NCI-H345 treated with DMSO at 0.1 percent for 48 hours (cell line): ENCODE data around the gene MED12L.

Experiments used
- DNase-seq: peaks from one replicate; lab custom pipeline; 2025; ENCODE audit not compliant: unreplicated experiment; lab: John Stamatoyannopoulos, UW

The MED12L gene

DNA sequence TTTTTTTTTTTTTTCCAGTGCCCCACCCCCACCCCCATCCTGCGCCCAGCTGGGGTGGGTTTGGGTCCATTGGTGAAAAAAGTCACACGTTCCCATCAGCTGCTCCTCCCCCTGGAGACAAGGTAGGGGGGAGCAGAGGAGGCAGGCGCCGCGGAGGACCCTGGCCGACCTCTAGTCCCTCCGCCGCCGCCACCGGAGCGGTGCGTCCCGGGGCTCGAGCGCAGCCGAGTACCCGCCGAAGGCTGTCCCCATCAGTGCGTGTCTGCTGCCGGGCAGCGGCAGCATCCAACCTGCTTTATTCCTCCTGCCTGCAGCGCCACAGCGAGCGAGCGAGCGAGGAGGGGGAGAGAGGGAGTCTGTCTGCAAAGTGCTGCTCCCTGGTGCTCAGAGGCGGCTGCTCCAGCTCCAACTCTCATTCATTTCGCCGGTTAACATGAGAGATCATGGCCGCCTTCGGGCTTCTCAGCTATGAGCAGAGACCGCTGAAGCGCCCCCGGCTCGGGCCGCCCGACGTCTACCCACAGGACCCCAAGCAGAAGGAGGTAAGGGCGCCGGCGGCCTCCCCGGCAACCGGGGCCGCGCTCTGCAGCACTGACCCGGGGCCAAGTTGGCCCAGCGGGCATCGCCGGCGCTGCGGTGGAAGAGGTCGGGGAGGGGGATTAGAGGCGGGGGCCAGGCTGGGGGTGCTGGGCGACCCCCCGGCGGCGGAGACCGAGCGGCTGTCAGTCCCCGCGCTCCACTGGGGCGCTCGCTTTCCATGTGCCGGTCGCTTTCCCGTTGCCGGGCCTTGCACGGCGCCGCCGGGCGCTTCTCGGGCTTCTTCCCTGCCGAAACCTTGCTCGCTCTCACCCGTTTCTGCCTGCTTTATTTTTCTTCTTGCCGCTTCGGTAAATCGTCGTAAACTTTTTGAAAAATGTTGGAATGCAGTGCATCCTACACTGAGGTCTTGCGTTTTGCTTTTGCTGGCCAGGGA is 1.3 kb downstream of the MED12L start:
- DNase-seq = peak; percentile 50

DNA sequence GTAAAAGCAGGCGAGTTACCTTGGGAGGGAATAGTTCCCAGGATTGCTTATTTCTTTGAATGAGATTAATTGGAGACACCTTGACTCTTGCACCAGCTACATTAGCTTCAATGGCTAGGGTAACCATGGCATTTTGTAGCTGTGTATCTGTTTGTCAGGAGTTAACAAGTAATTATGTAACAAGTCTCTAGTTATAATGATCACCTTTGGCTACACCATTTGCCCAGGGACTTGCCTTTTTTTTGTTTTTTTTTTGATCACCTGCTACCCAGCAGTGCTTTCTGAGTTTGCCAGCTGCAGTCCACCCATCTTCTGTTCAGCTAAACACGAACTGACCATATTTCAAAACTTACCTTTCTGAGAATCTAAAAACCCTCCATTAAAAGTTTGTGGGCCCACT is 2.2 kb downstream of the MED12L start:
- DNase-seq = no peak

DNA sequence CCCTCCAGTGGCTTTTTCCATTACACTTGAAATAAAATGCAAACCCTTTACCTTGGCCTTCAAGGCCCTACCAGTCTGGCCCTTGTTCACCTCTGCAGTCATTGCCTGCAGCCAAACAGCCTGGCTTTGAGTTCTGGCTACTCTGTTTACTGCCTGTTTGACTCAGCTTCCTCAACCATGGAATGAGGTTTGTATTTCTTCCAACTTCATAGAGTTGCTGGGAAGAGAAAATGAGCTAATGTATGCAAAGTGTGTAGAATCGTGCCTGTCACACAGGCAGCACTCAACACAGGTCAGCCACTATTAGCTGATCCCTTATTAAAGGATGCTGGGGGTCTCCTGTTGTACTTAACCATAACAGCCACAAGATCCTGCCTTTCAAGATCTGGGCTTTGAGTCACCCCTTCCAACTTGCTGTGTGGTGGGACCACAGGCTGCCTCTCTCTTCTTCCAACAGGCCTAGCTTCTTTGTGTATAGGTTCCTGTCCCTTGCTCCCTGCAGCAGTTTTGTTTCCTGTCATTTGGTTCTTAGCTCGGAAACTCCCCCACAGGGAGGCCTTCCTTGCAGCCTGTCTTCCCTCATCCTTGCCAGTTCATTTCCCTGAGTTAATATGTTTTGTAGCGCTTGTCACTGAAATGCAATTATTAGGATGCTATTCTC is 6.4 kb downstream of the MED12L start:
- no peak for DNase-seq

DNA sequence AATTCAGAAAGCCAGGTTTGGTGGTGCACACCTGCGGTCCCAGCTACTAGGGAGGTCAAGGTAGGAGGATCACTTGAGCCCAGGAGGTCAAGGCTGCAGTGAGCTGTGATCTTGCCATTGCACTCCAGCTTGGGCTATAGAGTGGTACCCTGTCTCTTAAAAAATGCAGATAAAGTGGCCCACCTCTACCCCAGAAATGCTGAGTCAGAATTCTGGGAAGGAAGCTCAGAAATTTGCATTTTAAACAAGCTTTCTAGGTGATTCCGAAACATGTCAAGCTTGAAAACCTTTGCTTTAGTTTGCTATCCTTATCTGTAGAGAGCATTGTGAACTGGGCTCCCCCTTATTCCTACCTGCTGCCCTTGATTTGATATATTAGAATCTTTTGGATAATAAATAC is 7.7 kb downstream of the MED12L start:
- no peak for DNase-seq

DNA sequence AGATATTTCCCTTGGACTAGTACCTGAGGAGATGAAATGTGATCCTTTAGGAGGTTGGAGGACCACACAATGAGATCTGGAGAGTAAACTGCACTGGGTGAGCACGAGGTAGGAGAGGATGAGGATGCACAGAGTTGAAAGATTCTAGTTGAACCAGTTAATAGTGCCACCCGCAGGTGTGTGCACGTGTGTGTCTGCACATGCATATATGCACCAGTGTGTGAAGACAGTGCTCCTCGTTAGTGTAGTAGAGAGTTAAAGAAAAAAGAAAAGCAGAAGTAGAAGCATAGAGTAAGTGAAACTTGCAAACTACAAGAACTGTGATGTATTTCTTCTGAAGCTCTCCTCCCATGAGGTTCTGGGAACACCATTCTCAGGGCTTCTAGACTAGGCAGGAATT is 8.4 kb downstream of the MED12L start:
- no peak for DNase-seq

DNA sequence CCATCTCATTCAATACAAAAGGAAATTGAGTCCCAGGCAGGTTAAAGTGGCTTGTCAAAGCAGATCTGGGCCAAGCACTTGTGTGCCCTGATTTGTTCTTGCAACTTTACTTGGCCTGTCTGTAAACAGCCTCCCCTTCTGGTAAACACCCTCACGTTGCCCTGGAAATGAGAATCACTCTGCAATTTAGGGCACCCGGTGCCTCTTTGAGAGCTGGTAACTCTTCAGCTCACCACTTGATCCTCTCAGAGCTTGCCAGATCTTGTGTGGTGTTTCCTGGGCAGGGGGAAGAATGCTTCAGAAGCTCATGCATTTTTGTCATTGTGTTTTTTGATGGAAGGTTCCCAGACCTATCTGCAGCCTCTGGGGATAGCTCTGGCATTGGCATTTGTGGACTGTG is 11.3 kb downstream of the MED12L start:
- no peak for DNase-seq

DNA sequence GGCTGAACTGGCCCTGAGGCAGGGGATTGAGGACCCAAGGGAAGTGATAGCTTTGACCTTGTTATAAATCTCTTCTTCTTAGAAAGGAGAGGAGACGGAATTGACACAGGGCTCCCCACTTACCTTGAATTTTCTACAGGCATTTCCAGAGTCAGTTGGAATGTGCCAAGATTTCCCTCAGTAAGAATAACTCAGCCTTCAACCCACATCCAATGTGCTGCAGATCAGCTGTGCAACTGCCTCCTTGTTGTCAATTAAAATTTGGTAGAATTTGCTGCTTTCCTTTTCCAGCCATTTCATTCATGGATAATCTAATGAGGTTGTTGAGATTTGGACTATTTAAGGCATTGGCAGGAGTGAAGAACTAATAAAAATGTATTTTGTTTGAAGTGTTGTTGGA is 14.6 kb downstream of the MED12L start:
- no peak for DNase-seq

DNA sequence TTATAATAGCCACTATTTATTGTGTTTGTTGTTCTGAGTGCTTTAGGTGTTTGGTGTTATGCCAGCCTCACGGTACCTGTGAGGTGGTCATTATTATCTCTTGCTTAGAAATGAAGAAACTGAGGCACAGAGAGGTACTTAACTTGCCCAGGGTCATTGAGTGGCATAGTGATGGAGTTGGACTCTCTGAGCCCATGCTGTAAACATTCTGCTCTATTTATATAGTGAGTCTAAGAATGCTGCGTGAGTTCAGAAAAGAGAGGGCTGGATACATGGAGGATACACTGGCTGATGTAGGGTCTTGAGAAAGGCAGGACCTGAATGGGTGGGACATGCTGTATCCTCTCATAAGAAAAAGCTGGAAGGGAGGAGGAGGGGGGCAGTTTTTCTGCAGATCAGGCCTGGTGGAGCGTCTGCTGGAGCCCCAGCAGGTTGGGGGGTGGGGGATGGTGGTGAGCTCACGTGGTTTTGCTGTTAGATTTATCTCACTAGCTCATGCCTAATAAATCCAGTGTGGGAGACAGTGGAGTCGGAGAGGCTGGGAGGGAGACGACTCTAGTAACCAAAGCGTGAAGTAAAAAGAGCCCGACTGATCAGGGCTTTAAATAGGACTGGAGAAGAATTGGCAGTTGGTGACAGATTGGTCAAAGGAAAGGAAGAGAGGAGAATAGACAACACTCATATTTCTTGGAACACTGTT is 16.0 kb downstream of the MED12L start:
- DNase-seq = no peak

DNA sequence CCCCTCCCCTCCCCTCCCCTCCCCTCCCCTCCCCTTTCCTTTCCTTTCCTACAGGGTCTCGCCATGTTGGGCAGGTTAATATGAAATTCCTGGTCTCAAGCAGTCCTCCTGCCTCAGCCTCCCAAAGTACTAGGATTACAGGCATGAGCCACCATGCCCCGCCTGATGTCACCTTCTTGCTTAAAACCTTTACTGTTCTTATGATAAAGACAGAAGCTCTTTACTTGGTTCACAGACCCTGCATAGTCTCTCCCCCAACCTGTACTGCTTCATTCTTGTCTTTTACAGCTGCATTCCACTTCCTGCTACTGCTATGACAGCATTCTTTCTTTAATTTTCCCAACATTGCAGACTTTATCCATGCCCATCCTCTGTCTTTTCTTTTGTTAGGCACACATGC is 20.8 kb downstream of the MED12L start:
- no peak for DNase-seq

DNA sequence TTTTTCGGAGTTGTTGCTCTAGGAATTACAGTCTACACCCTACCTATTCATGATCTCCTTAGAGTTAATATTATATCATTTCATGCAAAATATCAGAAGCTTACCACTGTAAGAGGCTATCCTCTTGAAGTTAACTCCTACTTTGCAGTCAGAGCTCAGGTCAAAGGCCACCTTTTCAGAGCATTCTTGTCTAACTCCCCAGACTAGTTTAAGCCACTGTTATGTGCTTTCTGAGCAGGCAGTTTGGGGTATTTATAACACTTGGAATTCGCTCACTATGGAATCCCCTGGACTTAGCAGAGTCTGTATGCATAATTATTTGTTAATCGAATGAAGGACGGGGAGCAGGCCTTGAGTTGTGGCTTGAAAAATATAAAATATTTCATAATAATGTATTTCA is 21.7 kb downstream of the MED12L start:
- DNase-seq = no peak

DNA sequence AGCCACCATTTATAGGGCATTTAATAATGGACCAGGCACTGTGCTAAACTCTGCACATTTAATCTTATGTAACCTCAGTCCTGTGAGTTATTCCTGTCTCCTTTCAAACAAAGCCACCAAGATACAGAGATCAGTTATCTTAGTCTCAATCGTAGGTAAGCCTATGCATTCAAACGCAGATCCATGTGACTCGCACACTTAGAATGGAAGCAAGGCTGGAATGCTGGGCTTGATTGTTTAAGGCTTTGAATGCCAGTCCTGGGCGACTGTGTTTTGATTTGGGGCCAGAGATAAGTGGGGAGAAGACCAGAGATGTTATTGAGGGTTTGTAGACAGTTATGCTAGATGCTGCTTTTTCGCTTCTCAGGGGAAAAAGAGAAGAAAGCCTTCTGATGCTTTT is 22.2 kb downstream of the MED12L start:
- DNase-seq = no peak

DNA sequence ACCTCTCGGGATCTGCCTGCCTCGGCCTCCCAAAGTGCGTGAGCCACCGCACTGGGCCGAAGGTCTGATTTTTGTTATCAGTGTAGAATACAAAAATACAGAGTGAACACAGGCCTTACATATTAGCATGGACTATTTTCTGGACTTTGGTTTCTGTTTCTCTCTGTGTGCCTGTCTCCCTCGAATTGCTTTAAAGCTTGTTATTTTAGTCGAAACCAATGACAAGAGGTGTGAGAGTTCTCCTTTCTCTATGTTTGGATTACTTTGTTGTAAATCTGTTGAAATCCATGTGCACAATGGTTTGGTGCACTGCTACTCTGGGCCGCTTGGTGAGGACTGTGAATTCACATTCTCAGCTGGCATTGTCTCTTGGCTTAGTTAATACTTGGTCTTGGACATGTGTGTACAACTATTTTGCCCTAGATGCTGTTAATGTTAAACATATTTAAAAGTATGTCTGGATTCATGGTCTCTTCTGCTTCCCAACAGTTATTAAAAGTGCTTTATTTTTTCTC is 23.9 kb downstream of the MED12L start:
- DNase-seq = no peak

DNA sequence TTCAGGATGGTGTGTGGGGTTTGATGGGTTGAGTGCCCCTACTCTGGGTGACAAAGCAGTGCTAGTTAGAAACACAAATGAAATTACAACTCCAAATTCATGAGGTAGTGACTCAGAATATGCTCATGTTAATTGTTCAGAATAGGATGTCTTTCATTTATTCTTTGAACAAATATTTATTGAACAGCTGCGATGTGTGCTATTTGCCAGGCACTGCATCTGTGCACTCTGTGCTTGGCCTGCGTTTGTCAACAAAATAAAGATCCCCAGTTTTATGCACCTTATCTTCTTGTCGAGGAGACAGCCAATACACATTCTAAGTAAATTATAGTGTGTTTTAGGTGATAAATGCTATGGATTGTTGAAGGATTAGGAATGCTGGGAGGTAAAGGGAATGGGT is 27.3 kb downstream of the MED12L start:
- DNase-seq = no peak

DNA sequence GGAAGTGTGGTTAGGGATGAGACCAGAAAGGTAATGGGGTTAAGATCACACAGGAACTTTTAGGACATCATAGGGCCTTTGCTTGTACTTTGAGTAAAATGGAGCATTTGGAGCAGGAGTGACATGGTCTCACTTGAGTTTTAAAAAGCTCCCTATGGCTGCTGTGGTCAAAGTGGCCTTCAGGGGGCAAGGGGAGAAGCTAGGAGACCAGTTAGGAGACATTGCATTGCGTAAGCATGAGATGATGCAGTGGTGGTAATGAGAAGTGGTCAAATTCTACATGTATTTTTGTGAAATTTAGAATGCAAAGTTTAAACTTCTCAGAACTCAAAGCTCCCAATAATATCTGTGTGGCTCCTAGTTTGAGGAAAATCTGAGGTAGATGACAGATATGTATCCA is 27.9 kb downstream of the MED12L start:
- DNase-seq = no peak

DNA sequence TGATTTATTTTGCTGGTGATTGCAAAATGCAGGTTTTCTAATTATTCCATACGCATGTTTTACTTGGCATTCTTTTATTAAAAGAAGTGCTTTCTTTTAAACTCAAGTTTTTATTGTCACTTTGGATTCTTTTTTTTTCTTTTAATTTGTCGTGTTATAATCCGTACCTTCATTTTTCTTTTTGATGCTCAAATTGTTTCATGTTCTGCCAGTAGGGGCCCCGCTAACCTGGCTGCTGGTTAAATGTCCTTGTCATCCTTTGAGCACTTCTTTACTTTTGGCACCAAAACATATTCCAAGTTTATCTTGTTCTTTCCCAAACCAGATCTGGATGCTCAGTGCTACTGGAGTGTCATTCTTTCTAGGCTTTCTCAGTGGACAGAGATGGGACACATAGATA is 31.6 kb downstream of the MED12L start:
- no peak for DNase-seq

DNA sequence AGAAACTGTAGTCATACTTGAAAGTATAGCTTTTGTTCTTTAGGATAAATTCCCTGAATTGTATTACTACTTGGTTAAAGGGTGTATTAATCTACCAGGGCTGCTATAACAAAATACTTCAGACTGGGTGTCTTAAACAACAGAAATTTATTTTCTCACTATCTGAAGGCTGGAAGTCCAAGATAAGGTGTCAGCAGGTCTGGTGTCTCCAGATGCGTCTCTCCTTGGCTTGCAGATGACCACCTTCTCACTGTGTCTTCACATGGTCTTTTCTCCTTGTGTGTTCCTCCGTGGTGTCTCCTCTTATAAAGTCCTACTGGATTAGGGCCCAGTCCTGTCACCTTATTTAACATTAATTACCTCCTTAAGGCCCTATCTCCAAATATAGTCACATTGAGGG is 33.7 kb downstream of the MED12L start:
- DNase-seq = no peak

DNA sequence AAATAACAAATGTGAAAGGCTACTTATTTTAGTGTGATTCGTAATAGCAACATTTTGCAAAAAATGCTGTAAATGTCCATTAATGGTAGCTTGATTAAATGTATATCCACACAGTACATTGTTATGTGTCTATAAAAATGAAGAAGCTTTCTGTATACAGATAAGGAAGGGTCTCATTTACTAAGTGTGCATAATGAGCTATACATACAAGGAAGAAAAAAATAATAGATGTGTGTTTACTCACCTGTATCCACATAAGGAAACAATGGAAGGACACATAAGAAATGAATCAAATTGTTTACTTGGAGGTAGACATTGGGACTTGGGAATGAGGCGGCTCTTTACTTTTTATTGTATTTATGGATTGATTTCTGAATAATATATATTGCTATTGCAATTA is 34.9 kb downstream of the MED12L start:
- DNase-seq = peak; percentile 29

DNA sequence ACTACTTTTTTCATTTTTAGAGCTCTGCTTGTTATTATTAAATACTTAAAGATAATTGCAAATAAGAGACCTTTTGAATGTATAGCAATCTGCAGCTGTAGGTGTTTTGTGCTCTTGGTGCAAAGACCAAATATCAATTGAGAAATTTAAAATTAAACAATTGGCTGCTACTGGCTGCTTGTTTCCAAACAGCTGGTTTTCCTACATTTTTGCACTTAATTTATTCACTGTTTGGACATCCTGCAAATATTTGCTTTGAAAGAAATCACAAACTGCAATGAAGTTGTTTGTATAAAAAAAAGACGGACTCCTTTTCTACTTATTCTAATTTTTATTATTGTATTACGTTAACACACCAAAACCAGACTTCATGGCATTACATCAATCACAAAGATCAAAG is 35.6 kb downstream of the MED12L start:
- DNase-seq = no peak

DNA sequence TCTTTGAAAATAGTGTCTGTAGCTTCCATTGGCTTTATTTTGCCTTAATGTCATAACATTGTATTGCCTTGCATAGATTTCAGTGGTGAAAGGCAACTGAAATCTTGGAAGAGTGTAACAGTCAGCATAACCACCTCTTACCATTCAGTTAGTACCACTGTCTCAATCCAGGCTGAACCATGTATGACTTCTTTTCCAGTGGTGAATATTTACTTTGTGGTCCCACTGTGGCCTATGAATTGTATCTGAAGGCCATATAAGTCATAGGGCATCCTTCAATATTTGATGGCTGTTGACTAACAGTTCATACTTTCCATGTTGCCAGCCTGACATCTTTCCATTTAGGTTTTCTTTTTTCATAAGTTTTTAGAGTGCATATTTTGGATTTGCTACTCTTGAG is 38.4 kb downstream of the MED12L start:
- no peak for DNase-seq

DNA sequence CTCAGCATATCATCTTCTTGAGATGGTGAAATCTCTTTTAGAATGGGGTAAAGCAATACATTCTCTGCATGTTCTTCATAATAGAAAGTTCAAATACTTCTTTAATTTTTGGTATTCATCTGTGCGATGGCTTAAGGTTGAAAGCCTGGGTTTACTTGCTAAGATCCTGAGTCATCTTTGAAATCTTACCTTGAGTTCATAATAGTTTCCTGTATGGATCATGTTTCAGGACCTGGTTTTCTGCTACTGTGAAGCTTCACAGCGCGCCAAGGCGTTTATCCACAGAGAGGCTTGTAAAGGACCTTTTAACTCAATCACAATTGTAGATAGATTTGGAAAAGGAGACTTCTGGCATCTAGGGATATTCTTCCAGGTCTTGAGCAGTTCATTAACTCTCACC is 39.0 kb downstream of the MED12L start:
- no peak for DNase-seq

DNA sequence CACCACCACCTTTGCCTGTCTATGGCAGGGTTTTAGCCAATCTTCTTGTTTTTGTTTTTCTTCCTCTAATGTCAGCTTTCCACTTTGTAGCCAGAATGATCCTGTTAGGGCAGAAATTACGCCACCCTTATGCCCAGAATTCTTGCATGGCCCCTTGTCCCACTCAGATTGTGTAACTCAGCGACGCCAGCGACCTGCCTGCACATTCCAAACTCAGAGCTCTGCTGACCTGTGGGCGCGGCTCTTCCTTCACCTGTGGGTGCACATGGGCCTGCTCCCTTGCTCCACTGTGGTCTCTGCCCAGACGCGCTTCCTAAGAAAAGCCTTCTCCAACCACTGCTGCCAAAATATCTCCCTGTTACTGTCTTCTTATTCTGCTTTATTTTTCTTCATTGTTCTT is 45.0 kb downstream of the MED12L start:
- no peak for DNase-seq

DNA sequence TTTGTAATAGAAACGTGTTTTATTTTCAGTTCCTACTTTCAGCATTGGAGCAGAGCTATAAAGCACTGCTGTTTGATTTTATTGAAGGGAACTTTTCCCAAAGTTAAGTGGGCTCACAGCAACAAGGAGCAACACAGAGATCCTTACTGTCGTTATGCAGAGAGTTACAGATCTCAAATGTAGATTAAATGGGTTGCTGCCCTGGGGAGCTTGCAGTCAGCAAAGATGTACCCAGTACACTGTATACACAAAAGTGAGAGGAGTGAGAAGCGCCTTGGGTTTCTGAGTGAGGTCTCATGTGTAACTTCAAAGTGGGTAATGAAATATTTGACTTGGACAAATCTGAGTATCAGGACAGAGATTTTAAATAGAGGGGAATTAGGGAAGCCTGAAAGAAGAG is 47.7 kb downstream of the MED12L start:
- DNase-seq = no peak
